ENCODE results near the gene KCNQ5.

DNA sequence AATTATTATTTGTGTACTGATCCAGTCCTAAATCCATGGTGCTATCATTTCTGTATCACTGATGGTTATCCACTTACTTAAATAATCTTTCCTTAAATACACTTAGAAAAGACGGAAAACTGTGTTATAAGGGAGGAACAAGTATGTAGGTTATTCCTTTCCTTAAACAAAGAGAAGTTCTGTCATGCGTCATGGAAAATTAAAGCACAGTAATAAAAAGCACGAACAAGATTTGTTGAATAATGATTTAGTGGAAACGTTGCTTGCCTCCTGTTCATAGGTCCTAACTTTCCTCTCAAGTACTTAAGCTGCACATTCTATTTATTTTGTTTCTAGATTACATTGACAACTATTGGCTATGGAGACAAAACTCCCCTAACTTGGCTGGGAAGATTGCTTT lies 483.1 kb downstream of the KCNQ5 start:
- TF ChIP-seq NRF1 (IDR thresholded peaks at IDR 0.05; ENCODE audit: low read depth, low read length), result no peak
- TF ChIP-seq, protein P1, sequence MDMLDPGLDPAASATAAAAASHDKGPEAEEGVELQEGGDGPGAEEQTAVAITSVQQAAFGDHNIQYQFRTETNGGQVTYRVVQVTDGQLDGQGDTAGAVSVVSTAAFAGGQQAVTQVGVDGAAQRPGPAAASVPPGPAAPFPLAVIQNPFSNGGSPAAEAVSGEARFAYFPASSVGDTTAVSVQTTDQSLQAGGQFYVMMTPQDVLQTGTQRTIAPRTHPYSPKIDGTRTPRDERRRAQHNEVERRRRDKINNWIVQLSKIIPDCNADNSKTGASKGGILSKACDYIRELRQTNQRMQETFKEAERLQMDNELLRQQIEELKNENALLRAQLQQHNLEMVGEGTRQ (IDR thresholded peaks at IDR 0.05; ENCODE audit: low read length), result no peak
- no peak for TF ChIP-seq CTCF (IDR thresholded peaks at IDR 0.05; ENCODE audit: control extremely low read depth in 1 of 3, insufficient read depth in 1 of 3, low read depth in 1 of 3, low read length in 3 of 3)
- TF ChIP-seq HDAC2 (IDR thresholded peaks at IDR 0.05; ENCODE audit: borderline replicate concordance in 1 of 2, low read depth in 2 of 2, low read length in 2 of 2), result no peak
- no peak for TF ChIP-seq POU5F1 (IDR thresholded peaks at IDR 0.05; ENCODE audit: low read depth, low read length)

Measured in H1 (cell line).